NCI-H2107 (cell line): ENCODE data around the gene IGSF22.
"Not testable (repeated sequence)": the region's sequence is repeated elsewhere in the genome, so short reads cannot be mapped to it uniquely, and the experiment has no call there.

ENCODE experiments used
- DNase-seq: peaks from one replicate; lab custom pipeline; 2025; lab: John Stamatoyannopoulos, UW

IGSF22 gene

DNA sequence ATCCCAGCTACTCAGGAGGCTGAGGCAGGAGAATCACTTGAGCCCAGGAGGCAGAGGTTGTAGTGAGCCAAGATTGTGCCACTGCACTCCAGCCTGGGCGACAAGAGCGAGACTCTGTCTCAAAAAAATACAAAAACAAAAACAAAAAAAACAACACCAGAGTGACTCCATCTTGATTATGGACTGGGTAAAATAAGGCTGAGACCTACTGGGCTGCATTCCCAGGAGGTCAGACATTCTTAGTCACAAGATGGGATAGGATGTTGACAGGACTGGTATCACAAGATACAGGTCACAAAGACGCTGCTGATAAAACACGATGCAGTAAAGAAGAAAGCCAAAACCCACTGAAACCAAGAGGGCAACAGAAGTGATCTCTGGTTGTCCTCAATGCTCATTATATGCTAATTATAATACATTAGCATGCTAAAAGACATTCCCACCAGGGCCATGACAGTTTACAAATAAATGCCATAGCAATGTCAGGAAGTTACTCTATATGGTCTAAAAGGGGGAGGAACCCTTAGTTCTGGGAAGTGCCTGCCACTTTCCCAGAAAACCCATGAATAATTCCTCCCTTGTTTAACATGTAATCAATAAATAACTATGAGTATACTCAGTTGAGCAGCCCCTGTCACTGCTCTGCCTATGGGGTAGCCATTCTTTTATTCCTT lies 34.4 kb downstream of the IGSF22 start:
- DNase-seq = not testable (repeated sequence)

DNA sequence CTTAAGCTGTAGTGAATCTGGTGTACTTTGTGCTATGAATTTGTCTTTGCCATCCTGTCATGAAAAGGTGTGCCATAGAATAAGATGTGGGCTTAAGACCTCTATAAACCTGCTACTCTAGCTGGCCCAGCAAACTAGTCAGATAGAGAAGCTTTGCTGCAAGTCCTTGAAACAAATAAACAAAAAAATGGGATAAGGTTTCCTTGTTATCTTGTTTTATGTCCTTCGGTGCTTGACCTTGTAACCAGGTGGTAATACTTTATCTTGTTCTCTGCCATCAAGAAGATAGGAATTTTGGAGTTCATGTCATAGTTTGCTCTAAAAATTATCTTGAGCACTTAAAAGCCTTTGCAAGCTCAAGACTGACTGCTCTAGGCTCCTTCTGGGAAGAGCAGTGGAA lies 41.7 kb downstream of the IGSF22 start:
- DNase-seq = no peak

DNA sequence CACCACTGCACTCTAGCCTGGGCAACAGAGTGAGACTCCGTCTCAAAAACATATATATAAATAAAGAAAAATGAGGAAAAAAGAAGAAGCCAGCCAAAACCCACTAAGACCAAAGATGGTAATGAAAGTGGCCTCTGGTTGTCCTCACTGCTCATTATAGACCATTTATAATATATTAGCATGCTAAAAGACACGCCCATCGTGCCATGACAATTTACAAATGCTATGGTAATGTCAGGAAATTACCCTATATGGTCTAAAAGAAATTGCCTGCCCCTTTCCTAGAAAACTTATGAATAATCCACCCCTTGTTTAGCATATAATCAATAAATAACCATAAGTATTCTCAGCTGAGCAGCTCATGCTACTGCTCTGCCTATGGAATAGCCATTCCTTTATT lies 43.5 kb downstream of the IGSF22 start:
- DNase-seq = no peak

GRCh38 chr11:18681949-18682348 lies 44.0 kb downstream of the IGSF22 start:
- DNase-seq = not testable (repeated sequence)

GRCh38 chr11:18677560-18677959 lies 48.4 kb downstream of the IGSF22 start:
- no peak for DNase-seq

GRCh38 chr11:18676803-18677202 lies 49.2 kb downstream of the IGSF22 start:
- DNase-seq = no peak

GRCh38 chr11:18672209-18672608 lies 53.8 kb downstream of the IGSF22 start:
- not testable (repeated sequence) for DNase-seq

GRCh38 chr11:18671246-18671645 lies 54.7 kb downstream of the IGSF22 start:
- no peak for DNase-seq

DNA sequence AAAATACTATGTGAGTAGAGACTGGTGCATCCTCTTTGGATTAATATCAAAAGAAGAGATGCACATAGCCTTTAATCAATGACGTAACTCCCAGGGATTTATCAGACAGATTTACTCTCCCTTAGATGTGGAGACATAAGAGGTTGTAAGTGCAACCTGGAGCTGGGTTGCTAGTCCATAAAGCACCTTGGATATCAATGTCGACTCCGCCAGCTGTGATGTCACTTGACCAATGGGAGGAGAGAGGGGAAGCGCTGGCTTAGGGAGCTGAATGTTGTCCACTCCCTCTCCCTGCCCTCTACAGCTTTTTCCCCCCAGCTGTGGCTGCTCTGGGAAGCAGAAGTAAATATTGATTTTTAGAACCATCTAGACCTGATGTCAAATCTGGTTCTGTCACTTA lies 56.3 kb downstream of the IGSF22 start:
- no peak for DNase-seq

GRCh38 chr11:18669219-18669596 lies 56.8 kb downstream of the IGSF22 start:
- no peak for DNase-seq

DNA sequence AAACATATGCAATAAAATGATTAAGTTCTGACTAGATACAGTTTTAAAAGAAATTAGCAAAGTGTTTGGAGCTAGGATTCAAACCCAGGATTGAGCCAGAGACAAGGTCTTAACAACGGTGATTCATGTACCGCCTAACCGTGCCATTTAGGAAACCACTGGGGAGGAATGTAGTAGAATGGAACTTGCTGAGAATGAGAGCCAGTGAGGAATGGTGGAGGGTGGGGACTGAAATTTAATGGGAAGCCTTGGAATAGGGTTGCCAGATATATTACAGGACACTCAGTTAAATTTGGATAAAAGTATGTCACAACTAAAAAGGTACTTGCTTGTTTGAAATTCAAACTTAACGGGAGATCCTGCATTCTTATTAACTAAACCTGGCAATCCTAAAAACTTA lies 57.9 kb downstream of the IGSF22 start:
- no peak for DNase-seq

GRCh38 chr11:18665353-18665872 lies 60.6 kb downstream of the IGSF22 start:
- not testable (repeated sequence) for DNase-seq

- DNase-seq = no peak
These were observed 68.3 kb downstream of the IGSF22 start for GRCh38 chr11:18657673-18658072.
